IMR-90 (cell line): ENCODE data around the gene IL16. TPM values are rescaled to one million over a fixed set of nuclear protein-coding genes. Genes with fewer than 3 reads are reported as not detected.

Source experiments
- ATAC-seq: fragments of 200-7000 bp; cut with Tn5 transposase; 2 replicates; pipeline ENCODE4 v1.9.1; 2020; ENCODE audit warnings: low read depth, mild to moderate bottlenecking, moderate library complexity
- BruUV-seq: library from RNA; stranded (reverse); fragments of 400-500 nt; replicated peaks from 2 replicates; lab custom pipeline; 2021; lab: Mats Ljungman, UMichigan
- CTCF ChIA-PET: fragments of 300-600 bp; formaldehyde crosslinking; extraction: SDS; loops from one replicate; lab custom pipeline; 2021; ENCODE audit warnings: antibody characterized with exemption; lab: Yijun Ruan, JAX
- POLR2A ChIA-PET: fragments of 300-600 bp; sonication (Branson Sonifier 250); formaldehyde crosslinking; loops from one replicate; lab custom pipeline; 2022; ENCODE audit warnings: antibody characterized with exemption; ENCODE audit not compliant: unreplicated experiment; lab: Charles Lee
- DNase-seq: peaks from one replicate; pipeline ENCODE4 v3.0.0; 2013
- H2AFZ ChIP-seq: replicated peaks from 2 replicates; pipeline ENCODE3; 2013; ENCODE audit warnings: low read length, mild to moderate bottlenecking; ENCODE audit not compliant: poor library complexity
- H2AK5ac ChIP-seq: 2 replicates; pipeline ENCODE4 v1.6.1; 2013; ENCODE audit warnings: low read depth, low read length, inconsistent platforms
- H2AK9ac ChIP-seq: replicated peaks from 2 replicates; pipeline ENCODE3; 2013; ENCODE audit warnings: mild to moderate bottlenecking, low read depth, low read length, moderate library complexity; ENCODE audit not compliant: poor library complexity
- H2BK120ac ChIP-seq: 2 replicates; pipeline ENCODE4 v1.6.1; 2013; ENCODE audit warnings: low read depth, low read length, inconsistent platforms
- H2BK15ac ChIP-seq: 3 replicates; pipeline ENCODE4 v1.6.1; 2013; ENCODE audit warnings: low read depth, low read length, inconsistent platforms
- H2BK20ac ChIP-seq: 2 replicates; pipeline ENCODE4 v1.6.1; 2013; ENCODE audit warnings: low read depth, mild to moderate bottlenecking, inconsistent platforms, low read length, moderate library complexity
- H2BK5ac ChIP-seq: 2 replicates; pipeline ENCODE4 v1.6.1; 2013; ENCODE audit warnings: mild to moderate bottlenecking, low read depth, low read length, inconsistent platforms; ENCODE audit not compliant: poor library complexity, severe bottlenecking
- H3K14ac ChIP-seq: replicated peaks from 2 replicates; pipeline ENCODE4 v1.6.1; 2013; ENCODE audit warnings: low read depth, low read length, inconsistent platforms
- H3K18ac ChIP-seq: 2 replicates; pipeline ENCODE4 v1.6.1; 2013; ENCODE audit warnings: low read depth, low read length, control low read depth
- H3K23ac ChIP-seq: 2 replicates; pipeline ENCODE4 v1.6.1; 2013; ENCODE audit warnings: low read depth, low read length, inconsistent platforms
- H3K27ac ChIP-seq: 2 replicates; pipeline ENCODE4 v1.5.1; 2013; ENCODE audit warnings: mild to moderate bottlenecking, control low read depth, low read length; ENCODE audit not compliant: insufficient read depth
- H3K27me3 ChIP-seq: 2 replicates; pipeline ENCODE4 v1.6.1; 2013; ENCODE audit warnings: low read length; ENCODE audit not compliant: control insufficient read depth, insufficient read depth
- H3K36me3 ChIP-seq: 2 replicates; pipeline ENCODE4 v1.6.1; 2013; ENCODE audit warnings: low read length, mixed read lengths; ENCODE audit not compliant: control insufficient read depth, insufficient read depth
- H3K4ac ChIP-seq: 2 replicates; pipeline ENCODE4 v1.6.1; 2013; ENCODE audit warnings: low read depth, low read length, inconsistent platforms
- H3K4me1 ChIP-seq: 2 replicates; pipeline ENCODE4 v1.6.1; 2013; ENCODE audit warnings: low read length, mixed read lengths; ENCODE audit not compliant: control insufficient read depth, insufficient read depth
- H3K4me2 ChIP-seq: 2 replicates; pipeline ENCODE4 v1.6.1; 2013; ENCODE audit warnings: low read depth, mild to moderate bottlenecking, control low read depth, low read length, moderate library complexity
- H3K4me3 ChIP-seq: 2 replicates; pipeline ENCODE4 v1.5.1; 2013; ENCODE audit warnings: low read depth, mild to moderate bottlenecking, control low read depth, low read length, moderate library complexity; ENCODE audit not compliant: insufficient read depth
- H3K56ac ChIP-seq: 2 replicates; pipeline ENCODE4 v1.6.1; 2013; ENCODE audit warnings: low read length, inconsistent platforms; ENCODE audit not compliant: insufficient read depth; ENCODE audit errors: extremely low read depth
- H3K79me1 ChIP-seq, 2 experiments: 2 replicates each; pipeline ENCODE4 v1.6.1; 2013; ENCODE audit warnings: low read length in 2 of 2, inconsistent platforms in 1 of 2, low read depth in 1 of 2
- H3K9ac ChIP-seq: 2 replicates; pipeline ENCODE4 v1.6.1; 2013; ENCODE audit warnings: low read depth, low read length, control low read depth
- H3K9me1 ChIP-seq: 2 replicates; pipeline ENCODE4 v1.6.1; 2013; ENCODE audit warnings: low read length, inconsistent platforms; ENCODE audit not compliant: insufficient read depth
- H3K9me3 ChIP-seq: 2 replicates; pipeline ENCODE4 v1.6.1; 2013; ENCODE audit warnings: low read length; ENCODE audit not compliant: control insufficient read depth, insufficient read depth
- H4K20me1 ChIP-seq: 2 replicates; pipeline ENCODE4 v1.6.1; 2013; ENCODE audit warnings: low read length, inconsistent platforms; ENCODE audit not compliant: insufficient read depth
- H4K5ac ChIP-seq: 2 replicates; pipeline ENCODE4 v1.6.1; 2013; ENCODE audit warnings: mild to moderate bottlenecking, low read depth, low read length, control low read depth
- H4K8ac ChIP-seq, 2 experiments: 2 replicates each; pipeline ENCODE4 v1.6.1; 2013; ENCODE audit warnings: low read depth in 2 of 2, low read length in 2 of 2, control low read depth in 1 of 2, inconsistent platforms in 1 of 2
- H4K91ac ChIP-seq: 2 replicates; pipeline ENCODE4 v1.6.1; 2013; ENCODE audit warnings: low read depth, low read length, inconsistent platforms; ENCODE audit not compliant: insufficient read depth
- BHLHE40 ChIP-seq: fragments of 150-350 bp; IDR thresholded peaks from 2 replicates; pipeline ENCODE4 v1.6.1; 2016; ENCODE audit warnings: mild to moderate bottlenecking, low read depth, low read length
- CHD1 ChIP-seq: IDR thresholded peaks from 2 replicates; pipeline ENCODE4 v1.6.1; 2012; ENCODE audit warnings: low read depth, low read length, improper control_type of control experiment
- ELK1 ChIP-seq: fragments of 150-350 bp; IDR thresholded peaks from 2 replicates; pipeline ENCODE4 v1.6.1; 2016; ENCODE audit warnings: low read depth, mild to moderate bottlenecking, low read length, moderate library complexity, borderline replicate concordance
- FOS ChIP-seq: fragments of 150-350 bp; IDR thresholded peaks from 2 replicates; pipeline ENCODE4 v1.6.1; 2016; ENCODE audit warnings: low read depth, low read length
- MAFK ChIP-seq: IDR thresholded peaks from 2 replicates; pipeline ENCODE4 v1.6.1; 2012; ENCODE audit warnings: low read depth, low read length, improper control_type of control experiment
- MAZ ChIP-seq: IDR thresholded peaks from 2 replicates; pipeline ENCODE4 v1.6.1; 2012; ENCODE audit warnings: low read depth, mild to moderate bottlenecking, low read length, improper control_type of control experiment, moderate library complexity, borderline replicate concordance
- MXI1 ChIP-seq: IDR thresholded peaks from 2 replicates; pipeline ENCODE4 v1.6.1; 2012; ENCODE audit warnings: low read depth, mild to moderate bottlenecking, low read length, moderate library complexity, borderline replicate concordance
- RAD21 ChIP-seq: IDR thresholded peaks from 2 replicates; pipeline ENCODE4 v1.6.1; 2012; ENCODE audit warnings: low read length, improper control_type of control experiment
- RCOR1 ChIP-seq: IDR thresholded peaks from 2 replicates; pipeline ENCODE4 v1.6.1; 2012; ENCODE audit warnings: mild to moderate bottlenecking, low read length, improper control_type of control experiment; ENCODE audit not compliant: insufficient replicate concordance
- RFX5 ChIP-seq: IDR thresholded peaks from 2 replicates; pipeline ENCODE4 v1.8.0; 2012; ENCODE audit warnings: low read depth, mild to moderate bottlenecking, low read length, moderate library complexity
- SMC3 ChIP-seq: fragments of 150-350 bp; IDR thresholded peaks from 2 replicates; pipeline ENCODE4 v1.6.1; 2016; ENCODE audit warnings: low read depth, mild to moderate bottlenecking, antibody characterized with exemption, low read length, moderate library complexity
- USF2 ChIP-seq: fragments of 150-350 bp; IDR thresholded peaks from 2 replicates; pipeline ENCODE4 v1.6.1; 2017; ENCODE audit warnings: mild to moderate bottlenecking, antibody characterized with exemption, low read length, low read depth
- WGBS, 2 experiments: methylation state at CpG; one replicate each; pipeline versions ENCODE4 v1.1.5 to v1.1.7; 2013; ENCODE audit warnings: missing lambda C conversion rate in 2 of 2; ENCODE audit not compliant: insufficient read length in 1 of 2; ENCODE audit errors: extremely low coverage in 2 of 2; 5-methylcytosine and 5-hydroxymethylcytosine counted together
- dilution Hi-C: fragments of 300-500 bp; cut with HindIII; formaldehyde crosslinking; loops from one replicate; pipeline ENCODE4 v1.14.3; 2018; ENCODE audit warnings: low sequenced_read_pairs; ENCODE audit not compliant: unreplicated experiment
- in situ Hi-C: fragments of 300-500 bp; cut with MboI; formaldehyde crosslinking; loops from 3 replicates; pipeline ENCODE4 v1.14.3; 2019; ENCODE audit warnings: low sequenced_read_pairs, inconsistent platforms, mixed read lengths
- intact Hi-C: fragments of 100-400 bp; cut with micrococcal nuclease; formaldehyde crosslinking; loops from 2 replicates; pipeline ENCODE4 v1.10.0; 2022
- polyA plus RNA-seq, 3 experiments: library from polyadenylated mRNA; depleted of rRNA; stranded (reverse); fragments of >200 nt; gene quantifications; 2 replicates each; pipeline ENCODE4 v1.2.3, GENCODE V29; 2012; ENCODE audit warnings: low replicate concordance in 1 of 3
- total RNA-seq: library from RNA; depleted of rRNA; stranded (reverse); fragments of >200 nt; gene quantifications from 2 replicates; pipeline ENCODE4 v1.2.3, GENCODE V29; 2012
- TF ChIP-seq, protein P1 (sequence below): conservative IDR thresholded peaks from 2 replicates; pipeline ENCODE4 v1.5.1; 2012; ENCODE audit warnings: mild to moderate bottlenecking, low read depth, low read length, improper control_type of control experiment

The IL16 gene
- total and polyA plus RNA-seq, 2 of the 4 experiments (the other 2 are of a cell fraction) = 0.18 to 0.27 TPM

GRCh38 chr15:81235276-81236123 lies 38.8 kb downstream of the IL16 start:
- DNase-seq (peak; percentile 14), ATAC-seq (no peak)
- peaks cover 4% of the 10 kb centered on the region; the same call in 1 of the 2 replicates for H3K9me1 ChIP-seq
- no peaks in the 10 kb centered on the region; the same call in 1 of the 2 replicates for H4K20me1 ChIP-seq
- peak overlapping the region; percentile 16; the same call in 1 of the 3 replicates for H2BK15ac ChIP-seq
- peak overlapping the region; percentile 51 for H2BK120ac ChIP-seq
- no peaks in the 10 kb centered on the region; the same call in 1 of the 2 replicates for H3K36me3 ChIP-seq
- intact Hi-C loops = loop anchor here (1.0 to 5.0 kb wide), 2 partner anchors 38 to 79 kb away; partner anchors contain the start of gene IL16
- H4K8ac ChIP-seq = peak overlapping the region; percentile 0 to 67; a peak in 2 of 4 replicates
- WGBS, 2 experiments = no CpG with 5 or more reads among the region's 7 CpGs
- H2AFZ ChIP-seq = no peak overlapping the region
- no peak overlapping the region for H3K18ac ChIP-seq
- peak overlapping the region; percentile 39; the same call in 1 of the 2 replicates for H3K14ac ChIP-seq
- H4K91ac ChIP-seq = peak overlapping the region; percentile 17
- dilution Hi-C loops = no loop called here
- ChIA-PET POLR2A (no interaction called here), CTCF (interaction anchor here (0.7 to 0.9 kb wide), 2 partner anchors 11 to 40 kb away, joined by 3 read pairs; no protein-coding TSS in a partner anchor)
- no peak overlapping the region for H4K5ac ChIP-seq
- H3K27ac ChIP-seq = peak overlapping the region; percentile 50; the same call in 1 of the 2 replicates
- no peaks in the 10 kb centered on the region for H3K27me3 ChIP-seq
- no peak overlapping the region for H3K4me2 ChIP-seq
- H2BK5ac ChIP-seq = peak overlapping the region; percentile 69
- H3K4me1 ChIP-seq = peaks cover 6% of the 10 kb centered on the region
- H3K4ac ChIP-seq = peak overlapping the region; percentile 54
- no peak overlapping the region for H3K4me3 ChIP-seq
- H2BK20ac ChIP-seq = peak overlapping the region; percentile 70
- H2AK5ac ChIP-seq = peak overlapping the region; percentile 48; the same call in 1 of the 2 replicates
- no peaks in the 10 kb centered on the region for H3K9me3 ChIP-seq
- peak overlapping the region; percentile 10; the same call in 1 of the 2 replicates for H3K23ac ChIP-seq
- no peak overlapping the region for H2AK9ac ChIP-seq
- H3K79me1 ChIP-seq = no peaks in the 10 kb centered on the region
- no peak overlapping the region for H3K56ac ChIP-seq
- no TSS peak for BruUV-seq
- in situ Hi-C loops = no loop called here
- H3K9ac ChIP-seq = no peak overlapping the region
- TF ChIP-seq SMC3 (no peak), MXI1 (no peak), FOS (no peak), RFX5 (no peak), MAFK (no peak), BHLHE40 (no peak), CHD1 (no peak), MAZ (no peak), ELK1 (no peak), USF2 (no peak), RCOR1 (no peak), RAD21 (no peak)
- TF ChIP-seq, protein P1, sequence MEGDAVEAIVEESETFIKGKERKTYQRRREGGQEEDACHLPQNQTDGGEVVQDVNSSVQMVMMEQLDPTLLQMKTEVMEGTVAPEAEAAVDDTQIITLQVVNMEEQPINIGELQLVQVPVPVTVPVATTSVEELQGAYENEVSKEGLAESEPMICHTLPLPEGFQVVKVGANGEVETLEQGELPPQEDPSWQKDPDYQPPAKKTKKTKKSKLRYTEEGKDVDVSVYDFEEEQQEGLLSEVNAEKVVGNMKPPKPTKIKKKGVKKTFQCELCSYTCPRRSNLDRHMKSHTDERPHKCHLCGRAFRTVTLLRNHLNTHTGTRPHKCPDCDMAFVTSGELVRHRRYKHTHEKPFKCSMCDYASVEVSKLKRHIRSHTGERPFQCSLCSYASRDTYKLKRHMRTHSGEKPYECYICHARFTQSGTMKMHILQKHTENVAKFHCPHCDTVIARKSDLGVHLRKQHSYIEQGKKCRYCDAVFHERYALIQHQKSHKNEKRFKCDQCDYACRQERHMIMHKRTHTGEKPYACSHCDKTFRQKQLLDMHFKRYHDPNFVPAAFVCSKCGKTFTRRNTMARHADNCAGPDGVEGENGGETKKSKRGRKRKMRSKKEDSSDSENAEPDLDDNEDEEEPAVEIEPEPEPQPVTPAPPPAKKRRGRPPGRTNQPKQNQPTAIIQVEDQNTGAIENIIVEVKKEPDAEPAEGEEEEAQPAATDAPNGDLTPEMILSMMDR = no peak
